GM18505 (cell line): Measurements from ENCODE around the gene RRN3.
"Not testable (repeated sequence)": the region's sequence is repeated elsewhere in the genome, so short reads cannot be mapped to it uniquely, and the experiment has no call there.

Experiments used
- ATAC-seq: cut with Tn5 transposase; IDR thresholded peaks from one replicate; pipeline ENCODE4 v1.9.1; 2021; ENCODE audit not compliant: unreplicated experiment
- POLR2A ChIP-seq: IDR thresholded peaks from 4 replicates; pipeline ENCODE4 v1.6.1; 2011; ENCODE audit warnings: borderline replicate concordance; ENCODE audit not compliant: insufficient read depth, insufficient read length; ENCODE audit errors: extremely low read depth

Gene RRN3

GRCh38 chr16:15057681-15058417, 36.2 kb downstream of the RRN3 start:
- no peak for TF ChIP-seq POLR2A

GRCh38 chr16:15055141-15056053, 38.7 kb downstream of the RRN3 start:
- ATAC-seq = peak; percentile 63
- TF ChIP-seq POLR2A = peak; percentile 48

More at GRCh38 chr16:15057681-15058417, 36.2 kb downstream of the RRN3 start:
- ATAC-seq = no peak

DNA sequence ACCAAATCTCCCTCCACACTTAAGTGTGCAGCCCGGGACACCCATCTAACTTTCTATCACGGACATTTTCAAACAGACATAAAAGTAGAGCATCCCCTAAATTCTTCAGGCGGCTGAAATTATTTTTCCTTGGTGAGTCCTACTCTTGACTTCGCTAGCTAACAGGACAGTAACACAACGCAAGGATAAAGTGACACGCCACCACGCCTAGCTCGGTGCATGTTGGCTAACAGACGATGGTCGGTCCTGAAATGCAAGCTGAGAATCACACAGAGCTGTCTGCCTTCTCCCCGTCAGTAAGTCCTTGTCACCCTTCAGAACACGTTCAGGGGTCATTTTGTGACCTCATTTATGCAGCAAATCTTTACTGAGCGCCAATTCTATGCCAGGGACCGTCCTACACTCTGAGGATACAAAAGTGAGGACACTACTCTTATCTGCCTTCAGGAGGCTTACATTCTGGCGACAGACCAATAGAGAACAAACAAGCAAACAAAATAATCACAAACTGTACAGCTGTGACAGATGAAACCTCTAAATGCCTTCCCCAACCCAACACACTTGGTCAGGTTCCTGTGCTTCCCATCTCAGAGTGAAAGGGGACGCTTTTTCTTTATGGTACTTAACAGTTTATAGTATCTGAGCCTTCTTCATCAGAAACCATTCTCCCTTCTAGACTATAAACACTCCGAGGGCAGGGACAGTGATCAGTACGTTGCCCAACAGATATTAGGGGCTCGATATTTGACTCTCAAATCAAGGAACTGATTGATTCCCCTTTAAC, 39.5 kb downstream of the RRN3 start:
- no peak for ATAC-seq

GRCh38 chr16:15053904-15054303, 40.2 kb downstream of the RRN3 start:
- no peak for TF ChIP-seq POLR2A
- no peak for ATAC-seq

More for the DNA sequence above, 39.5 kb downstream of the RRN3 start:
- no peak for TF ChIP-seq POLR2A

DNA sequence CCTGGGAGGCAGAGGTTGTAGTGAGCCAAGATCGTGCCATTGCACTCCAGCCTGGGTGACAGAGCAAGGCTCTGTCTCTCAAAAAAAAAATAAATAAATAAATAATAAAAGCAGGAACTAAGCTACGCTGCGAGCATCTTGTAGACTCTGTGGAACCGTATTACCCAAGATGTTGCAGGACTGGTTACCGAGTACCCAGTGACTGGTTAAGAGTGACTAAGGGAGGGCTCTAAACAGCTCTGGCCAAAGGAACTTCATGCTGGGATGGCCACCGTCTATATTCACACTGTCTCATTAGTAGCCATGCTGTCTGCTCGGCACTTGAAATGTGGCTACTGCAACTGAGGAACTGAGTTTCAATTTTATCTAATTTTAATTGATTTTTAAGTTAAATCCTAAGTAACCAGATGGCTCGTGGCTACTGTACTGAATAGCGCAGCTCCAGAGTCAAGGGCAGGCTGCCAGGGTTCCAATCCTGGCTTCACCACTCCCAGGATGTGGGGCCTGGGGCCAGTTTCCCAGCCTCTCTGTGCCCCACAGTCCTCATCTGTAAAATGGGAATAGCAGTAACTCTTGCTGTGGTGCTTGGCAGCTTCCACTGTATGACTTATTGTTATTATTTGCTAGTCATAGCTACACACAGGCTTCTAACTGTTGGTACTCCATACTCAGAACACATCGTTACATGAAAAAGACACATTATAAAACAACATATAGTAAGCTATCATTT, 41.2 kb downstream of the RRN3 start:
- TF ChIP-seq POLR2A = no peak
- no peak for ATAC-seq

GRCh38 chr16:15051387-15051951, 42.6 kb downstream of the RRN3 start:
- TF ChIP-seq POLR2A = no peak
- no peak for ATAC-seq

DNA sequence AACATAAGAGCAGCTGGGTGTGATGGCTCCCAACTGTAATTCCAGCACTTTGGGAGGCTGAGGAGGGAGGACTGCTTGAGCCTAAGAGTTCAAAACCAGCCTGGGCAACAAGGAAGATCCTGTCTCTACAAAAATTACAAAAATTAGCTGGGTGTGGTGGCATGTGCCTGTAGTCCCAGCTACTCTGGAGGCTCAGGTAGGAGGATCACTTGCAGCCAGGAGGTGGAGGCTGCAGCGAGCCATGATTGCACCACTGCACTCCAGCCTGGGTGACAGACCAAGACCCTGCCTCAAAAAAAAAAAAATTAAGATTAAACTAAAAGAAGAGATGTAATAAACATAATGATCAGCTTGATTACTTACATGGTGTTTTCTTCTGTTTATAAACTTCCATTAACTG, 43.6 kb downstream of the RRN3 start:
- not testable (repeated sequence) for ATAC-seq

DNA sequence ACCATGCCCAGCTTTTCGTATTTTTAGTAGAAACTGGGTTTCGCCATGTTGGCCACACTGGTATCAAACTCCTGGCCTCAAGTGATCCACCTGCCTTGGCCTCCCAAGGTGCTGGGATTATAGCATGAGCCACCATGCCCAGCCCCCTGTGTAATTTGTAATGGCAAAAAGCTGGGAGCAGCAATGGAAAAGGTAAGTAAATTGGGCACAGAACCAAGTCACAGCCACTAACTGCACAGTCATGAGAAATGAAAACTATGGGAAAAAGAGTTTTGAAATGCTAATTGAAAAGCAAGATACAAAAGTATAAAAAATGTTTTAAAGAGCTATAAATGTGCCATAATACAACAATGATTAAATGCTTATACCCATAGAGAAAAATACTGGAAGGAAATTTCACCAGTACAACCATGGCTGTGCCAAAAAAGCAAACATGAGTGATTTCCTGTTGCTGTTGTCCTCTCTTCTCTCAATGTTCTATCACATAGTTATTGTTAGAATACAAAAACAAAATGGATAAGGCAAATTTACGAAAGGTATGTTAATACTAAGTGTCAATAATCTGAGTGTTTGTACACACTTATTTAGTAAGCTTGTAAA, 44.4 kb downstream of the RRN3 start:
- no peak for TF ChIP-seq POLR2A

DNA sequence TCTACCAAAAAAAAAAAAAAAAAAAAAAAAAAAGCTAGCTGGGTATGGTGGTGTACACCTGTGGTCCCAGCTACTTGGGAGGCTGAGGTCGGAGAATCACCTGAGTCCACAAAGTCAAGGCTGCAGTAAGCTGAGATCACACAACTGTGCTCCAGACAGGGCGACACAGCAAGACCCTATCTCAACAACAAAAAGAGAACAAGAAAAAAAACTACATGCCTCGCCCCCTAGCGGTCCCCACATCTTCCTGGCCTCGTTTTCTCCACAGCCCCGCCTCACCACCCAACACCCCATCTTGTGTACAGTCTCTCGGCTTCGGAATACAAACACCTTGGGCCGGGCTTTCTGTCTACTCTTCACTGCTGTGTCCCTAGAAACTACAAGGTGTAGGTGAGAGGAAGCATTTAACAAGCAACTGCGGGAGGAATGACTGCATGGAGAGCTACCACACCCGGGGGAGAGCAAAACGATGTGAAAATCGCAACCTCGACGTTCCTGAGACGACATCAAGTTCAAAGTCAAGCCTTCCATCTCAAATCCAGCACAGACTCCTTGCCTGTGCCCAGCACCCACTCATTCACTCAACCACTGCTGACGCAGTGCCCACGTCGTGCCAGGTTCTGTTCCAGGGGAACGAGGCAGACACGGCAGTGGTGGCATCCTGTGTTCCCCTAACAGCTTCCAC, 47.2 kb downstream of the RRN3 start:
- no peak for ATAC-seq

More for the DNA sequence above, 44.4 kb downstream of the RRN3 start:
- ATAC-seq = no peak

DNA sequence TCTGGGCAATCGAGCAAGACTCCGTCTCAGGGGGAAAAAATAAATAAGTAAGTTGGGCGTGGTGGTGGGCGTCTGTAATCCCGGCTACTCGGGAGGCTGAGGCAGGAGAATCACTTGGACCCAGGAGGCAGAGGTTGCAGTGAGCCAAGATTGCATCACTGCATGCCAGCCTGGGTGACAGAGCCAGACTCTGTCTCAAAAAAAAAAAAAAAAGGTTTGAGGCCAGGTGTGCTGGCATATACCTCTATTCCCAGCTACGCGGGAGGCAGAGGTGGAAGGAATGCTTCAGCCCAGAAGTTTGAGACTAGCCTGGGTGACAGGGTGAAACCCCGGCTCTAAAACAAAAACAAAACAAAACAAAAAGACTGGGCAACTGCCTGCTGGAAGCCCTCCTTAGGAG, 48.8 kb downstream of the RRN3 start:
- not testable (repeated sequence) for ATAC-seq

More for the DNA sequence above, 47.2 kb downstream of the RRN3 start:
- no peak for TF ChIP-seq POLR2A

DNA sequence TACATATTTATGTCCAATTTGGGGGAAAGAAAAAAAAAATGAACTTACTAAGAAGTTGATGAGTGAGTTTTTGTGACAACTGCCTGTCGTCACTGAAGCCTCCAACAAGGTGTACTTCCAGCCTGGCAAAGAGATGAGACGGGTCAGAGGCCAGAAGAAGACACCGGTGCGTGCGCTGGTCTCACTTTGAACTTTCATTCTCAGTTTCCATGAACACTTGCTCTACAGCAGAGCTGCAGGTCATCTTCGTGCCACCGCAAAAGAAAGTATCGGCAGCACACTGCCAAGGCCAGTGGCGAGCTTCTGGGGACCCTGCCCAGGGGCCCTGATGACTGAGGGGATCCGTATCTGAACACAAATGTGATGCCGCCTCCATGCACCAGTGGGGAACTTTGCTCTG, 49.8 kb downstream of the RRN3 start:
- TF ChIP-seq POLR2A = no peak
- no peak for ATAC-seq

- no peak for TF ChIP-seq POLR2A
- ATAC-seq = no peak
Observed at GRCh38 chr16:15043344-15043743, 50.7 kb downstream of the RRN3 start.
